GM18498 (cell line): ENCODE results near the gene DPEP1.
"Not testable (repeated sequence)": the region's sequence is repeated elsewhere in the genome, so short reads cannot be mapped to it uniquely, and the experiment has no call there.

Experiments
- ATAC-seq: cut with Tn5 transposase; IDR thresholded peaks from one replicate; pipeline ENCODE4 v1.9.1; 2021; ENCODE audit warnings: mild to moderate bottlenecking, moderate library complexity; ENCODE audit not compliant: unreplicated experiment

Gene DPEP1

DNA sequence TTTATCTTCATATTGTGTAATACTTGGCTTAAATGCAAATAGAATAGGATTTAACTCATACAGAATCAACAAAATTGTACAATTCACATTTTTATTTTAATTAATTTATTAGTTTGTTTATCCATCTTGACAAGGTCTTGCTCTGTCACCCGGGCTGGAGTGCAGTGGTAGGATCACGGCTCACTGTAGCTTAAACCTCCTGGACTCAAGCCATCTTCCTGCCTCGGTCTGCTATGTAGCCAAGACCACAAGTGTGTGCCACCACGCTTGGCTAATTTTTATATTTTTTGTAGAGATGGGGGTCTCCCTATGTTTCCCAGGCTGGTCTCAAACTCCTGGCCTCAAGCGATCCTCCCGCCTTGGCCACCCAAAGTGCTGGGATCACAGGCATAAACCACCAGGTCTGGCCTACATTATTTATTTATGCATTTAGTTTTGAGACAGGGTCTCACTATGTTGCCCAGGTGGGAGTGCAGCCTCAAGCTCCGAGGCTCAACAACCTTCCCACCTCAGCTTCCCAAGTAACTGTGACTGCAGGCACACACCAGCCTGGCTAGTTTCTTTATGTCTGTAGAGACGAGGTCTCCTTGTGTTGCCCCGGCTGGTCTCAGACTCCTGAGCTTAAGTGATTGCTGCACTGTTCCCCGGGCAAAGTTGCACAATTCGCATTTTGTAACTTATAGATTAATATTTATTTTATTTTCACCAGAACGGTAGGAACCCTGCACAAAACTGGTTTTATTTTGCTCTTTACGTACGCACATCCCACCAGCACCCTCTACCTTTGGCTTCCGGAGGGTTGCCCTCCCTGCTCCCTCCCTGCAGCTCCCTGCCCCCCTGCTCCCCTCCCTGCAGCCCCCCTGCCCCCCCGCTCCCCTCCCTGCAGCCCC is 4.9 kb downstream of the DPEP1 start:
- ATAC-seq = no peak

DNA sequence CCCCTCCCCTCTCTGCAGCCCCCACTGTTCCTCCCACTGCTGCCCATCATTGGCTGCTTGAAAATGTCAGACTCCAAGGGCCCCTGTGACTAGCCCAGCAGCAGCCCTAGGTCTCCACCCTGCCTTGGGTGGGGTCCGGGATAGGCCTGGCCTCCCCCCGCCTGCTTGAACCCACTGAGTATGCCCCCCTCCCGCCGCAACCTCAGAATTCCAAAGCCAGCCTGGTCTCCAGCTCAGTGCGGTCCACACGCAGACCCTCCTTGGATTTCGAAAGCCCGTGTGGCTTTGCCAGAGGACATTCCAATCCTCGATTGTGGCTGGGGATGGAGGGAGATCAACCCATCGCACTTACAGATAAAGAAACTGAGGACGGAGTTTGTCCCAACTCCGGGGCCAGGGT is 6.4 kb downstream of the DPEP1 start:
- no peak for ATAC-seq

DNA sequence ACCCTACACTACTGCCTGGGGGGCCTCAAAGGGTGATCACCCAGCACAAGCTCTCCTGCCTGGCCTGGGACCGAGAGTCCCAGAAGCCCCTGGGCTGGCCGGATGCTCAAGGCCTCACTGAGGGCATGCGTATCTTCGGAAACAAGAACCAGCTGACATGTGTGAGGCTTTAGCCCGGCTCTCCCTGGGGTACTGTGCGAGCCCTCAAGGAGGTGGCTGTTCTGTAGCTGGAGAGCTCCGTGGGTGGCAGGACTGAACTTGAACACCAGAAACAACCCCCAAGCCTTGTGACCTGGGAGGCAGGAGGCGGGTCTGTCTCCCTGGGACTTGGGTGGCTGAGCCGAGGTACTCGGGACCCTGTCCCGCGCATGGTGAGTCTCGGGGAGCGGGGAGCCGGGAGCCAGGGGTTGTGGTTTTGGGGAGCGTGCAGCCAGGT is 7.0 kb downstream of the DPEP1 start:
- ATAC-seq = no peak

DNA sequence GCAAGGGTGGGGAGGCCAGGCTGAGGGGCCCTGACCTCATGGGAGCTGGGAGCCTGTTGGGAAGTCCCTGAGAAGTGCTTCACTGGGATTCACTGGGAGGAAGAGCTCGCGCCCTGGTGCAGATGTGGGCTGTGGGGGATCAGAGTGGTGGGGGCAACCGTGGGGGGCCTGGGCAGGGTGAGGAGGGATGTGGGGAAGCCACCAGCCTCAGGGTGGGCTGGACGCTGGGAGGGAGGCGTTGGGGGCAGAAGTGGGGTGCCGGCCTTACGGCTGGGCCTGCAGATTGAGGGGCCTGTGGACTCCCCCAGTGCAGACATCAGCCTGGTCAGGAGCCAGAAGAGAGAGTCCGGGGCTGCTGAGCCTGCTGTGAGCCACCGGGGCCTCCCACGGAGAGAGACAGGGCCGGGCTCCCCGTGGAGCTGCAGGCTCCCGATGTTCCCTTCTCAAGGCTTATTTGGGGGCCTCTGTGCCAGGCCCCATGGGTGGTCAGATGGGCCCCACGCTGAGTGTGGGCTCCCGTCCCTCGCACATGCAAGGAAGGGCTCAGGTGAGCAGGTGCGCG is 7.8 kb downstream of the DPEP1 start:
- no peak for ATAC-seq

DNA sequence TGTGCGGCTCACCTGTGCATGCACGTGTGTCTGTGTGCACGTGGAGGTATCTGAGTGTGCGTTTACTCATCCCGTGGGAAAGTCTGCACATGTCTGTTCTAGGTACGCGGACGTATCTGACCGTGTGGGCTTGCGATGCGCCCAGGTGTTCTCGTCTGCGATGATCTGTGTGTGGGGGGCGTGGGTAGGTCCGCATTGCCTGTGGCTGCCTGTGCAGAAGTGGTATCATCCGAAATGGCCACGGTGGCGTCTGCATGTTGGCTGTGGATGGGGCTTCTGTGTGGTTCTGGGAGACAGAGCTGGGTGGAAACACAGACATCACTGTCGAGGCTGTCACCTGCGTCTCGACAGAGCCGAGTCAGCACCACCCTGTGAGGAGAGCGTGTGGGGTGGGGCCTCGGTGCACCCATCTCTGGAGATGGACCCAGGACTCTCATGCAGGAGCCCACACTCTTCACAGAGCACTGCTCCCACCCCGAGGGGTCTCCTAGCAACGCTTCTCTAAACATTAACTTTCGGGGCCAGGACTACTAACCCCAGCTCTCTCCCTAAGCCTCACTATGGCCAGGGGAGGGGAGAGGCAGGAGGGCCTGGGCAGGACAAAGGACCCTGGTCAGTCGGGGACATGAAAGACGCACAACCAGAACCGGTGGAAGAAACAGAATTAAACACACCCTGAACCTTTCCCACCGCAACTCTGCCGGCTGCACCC is 8.4 kb downstream of the DPEP1 start:
- no peak for ATAC-seq

DNA sequence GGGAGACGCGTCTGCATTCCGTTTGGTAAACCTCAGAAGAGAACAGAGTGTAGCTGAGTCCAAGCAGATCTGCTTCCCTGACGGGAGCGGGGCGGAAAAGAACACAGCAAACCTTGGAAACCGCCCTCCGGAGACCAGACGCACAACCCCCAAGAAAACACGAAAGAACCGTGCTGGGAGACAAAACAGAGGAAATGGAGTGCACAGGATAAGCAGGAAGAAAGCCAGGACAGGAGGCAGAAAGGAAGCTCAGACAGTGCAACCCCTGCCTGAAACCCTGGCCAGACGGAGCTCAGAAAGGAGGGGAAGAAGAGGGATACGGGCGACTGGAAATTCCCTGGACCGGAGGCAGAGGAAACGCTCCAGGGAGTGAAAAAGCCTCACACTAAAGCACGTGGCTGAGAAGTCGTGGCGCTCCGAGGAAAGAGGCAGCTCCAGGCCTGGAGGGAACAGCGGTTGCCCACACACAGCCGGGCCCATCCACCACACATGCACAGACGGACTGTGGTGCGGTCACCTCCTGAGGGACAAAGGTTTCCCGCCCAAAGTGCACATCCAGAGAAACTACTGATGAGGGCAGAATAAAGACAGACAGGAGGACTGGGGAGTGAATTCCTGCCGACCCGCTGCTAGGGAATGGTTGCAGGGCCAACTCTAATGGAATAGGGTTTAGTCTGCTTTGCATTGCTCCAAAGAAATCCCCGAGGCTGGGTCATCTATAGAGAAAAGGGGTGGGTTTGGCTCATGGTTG is 10.2 kb downstream of the DPEP1 start:
- no peak for ATAC-seq

DNA sequence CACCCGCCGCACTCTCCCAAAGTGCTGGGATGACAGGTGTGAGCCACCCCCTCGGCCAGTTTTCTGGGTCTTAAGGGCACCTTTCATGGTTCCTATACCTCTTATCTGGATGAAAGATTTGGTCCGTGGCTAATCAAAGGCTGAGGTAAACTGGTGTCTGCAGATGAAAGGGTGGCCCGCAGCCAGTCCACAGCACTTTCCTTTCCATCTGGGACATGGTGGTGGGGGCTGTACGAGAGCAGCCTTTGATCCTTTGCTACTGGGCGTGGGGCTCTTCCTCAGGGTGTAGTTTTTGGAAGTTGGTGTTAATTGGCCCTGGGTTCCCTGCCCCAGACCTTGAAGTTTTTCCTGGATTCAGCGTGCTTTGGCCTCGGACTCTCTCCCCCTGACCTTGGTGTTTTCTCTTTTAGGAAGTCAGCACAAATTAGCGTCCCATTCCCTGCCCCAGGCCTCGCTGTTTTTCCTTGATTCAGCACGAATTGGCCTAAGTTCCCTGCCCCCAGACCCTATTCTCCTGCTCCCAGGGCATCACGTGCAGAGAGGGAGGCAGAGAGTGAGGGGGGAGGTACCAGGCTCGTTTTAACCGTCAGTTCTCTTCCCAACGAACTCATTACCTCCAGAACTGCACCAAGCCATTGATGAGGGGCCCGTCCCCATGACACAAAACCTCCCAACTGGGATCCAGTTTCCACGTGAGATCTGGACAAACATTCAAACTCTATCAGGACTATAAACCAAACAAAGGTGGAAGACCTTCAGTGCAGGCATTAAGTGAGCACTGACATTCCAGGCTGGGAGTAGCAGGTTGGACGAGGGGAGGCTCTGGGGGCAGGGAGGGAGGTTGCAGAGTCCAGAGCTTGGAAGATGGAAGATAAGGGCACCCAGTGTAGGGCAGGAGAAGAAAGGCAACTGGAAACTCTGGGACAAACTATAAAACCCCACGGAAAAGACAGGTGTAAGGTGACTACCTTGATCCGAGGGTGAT is 11.6 kb downstream of the DPEP1 start:
- ATAC-seq = no peak

DNA sequence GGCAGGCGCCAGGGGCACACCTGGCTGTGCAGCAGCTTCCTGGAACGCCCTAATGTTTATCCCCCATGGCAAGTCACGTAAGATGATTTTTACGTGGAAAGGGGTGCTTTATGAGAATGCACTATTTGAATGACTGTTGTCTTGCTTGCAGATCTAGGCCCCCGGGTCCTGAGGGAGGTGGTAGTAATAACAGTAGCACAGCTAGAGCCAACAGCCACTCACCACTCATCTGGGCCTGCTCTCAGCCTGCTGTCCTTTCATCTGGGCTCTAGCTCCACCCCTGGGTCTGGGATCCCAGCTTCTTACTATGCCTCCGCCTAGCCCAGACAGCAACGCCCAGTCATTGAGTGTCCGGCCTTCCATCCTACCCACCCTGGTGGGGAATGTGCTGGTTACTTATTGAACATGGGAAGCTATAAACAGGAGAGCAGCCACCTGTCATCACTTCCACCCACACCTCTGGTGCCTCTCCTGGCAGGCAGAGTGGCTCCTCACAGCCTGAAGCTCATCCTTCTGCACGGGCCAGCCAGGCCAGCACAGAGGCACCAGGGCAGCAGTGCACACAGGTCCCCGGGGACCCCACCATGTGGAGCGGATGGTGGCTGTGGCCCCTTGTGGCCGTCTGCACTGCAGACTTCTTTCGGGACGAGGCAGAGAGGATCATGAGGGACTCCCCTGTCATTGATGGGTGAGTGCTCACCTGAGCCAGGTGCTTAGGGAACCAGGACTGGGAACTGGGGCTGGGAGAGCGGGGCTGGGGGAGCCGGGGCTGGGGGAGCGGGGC is 16.6 kb downstream of the DPEP1 start:
- no peak for ATAC-seq

DNA sequence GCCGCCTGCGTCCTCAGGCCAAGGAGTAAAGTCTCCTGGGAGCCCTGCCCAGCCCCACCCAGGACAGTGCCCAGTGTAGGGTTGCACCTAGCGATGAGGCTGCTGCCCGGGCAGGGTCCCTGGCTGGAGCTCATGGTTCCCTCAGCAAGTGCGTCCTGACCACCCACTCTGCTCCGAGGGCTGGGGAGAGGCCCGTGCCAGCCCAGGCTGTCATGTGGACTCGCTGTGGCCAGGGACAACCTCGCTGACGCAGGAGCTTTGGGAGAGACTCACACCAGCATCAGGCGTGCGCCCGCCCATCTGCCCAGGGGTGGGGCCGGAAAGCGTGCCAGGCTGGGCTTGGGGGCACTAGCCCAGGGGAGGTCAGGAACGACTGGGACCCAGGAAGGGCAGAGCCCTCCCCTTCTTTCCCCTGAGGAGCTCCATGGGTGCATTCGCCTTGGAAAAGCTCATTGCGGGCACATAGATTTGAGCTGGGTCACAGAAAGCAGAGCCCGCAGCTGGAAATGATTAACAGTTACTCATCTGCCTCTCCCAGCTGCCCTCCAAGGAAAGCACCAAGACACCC is 19.7 kb downstream of the DPEP1 start:
- ATAC-seq = no peak

DNA sequence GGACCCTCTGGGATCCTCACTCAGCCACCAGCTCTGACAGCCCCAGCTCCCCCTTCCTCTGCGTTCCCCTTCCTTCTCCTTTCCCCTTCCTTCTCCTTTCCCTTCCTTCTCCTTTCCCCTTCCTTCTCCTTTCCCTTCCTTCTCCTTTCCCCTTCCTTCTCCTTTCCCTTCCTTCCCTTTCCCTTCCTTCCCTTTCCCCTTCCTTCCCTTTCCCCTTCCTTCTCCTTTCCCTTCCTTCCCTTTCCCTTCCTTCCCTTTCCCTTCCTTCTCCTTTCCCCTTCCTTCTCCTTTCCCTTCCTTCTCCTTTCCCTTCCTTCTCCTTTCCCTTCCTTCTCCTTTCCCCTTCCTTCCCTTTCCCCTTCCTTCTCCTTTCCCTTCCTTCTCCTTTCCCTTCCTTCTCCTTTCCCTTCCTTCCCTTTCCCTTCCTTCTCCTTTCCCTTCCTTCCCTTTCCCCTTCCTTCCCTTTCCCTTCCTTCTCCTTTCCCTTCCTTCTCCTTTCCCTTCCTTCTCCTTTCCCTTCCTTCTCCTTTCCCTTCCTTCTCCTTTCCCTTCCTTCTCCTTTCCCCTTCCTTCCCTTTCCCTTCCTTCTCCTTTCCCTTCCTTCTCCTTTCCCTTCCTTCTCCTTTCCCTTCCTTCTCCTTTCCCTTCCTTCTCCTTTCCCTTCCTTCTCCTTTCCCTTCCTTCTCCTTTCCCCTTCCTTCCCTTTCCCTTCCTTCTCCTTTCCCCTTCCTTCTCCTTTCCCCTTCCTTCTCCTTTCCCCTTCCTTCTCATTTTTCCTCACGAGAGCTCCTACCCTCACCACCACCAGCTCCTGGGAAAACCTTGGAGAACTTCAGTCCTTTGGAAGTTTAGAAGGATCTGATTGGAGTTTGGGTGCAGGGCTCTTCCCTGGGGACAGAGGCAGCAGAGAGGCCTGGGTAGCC is 21.3 kb downstream of the DPEP1 start:
- ATAC-seq = not testable (repeated sequence)

DNA sequence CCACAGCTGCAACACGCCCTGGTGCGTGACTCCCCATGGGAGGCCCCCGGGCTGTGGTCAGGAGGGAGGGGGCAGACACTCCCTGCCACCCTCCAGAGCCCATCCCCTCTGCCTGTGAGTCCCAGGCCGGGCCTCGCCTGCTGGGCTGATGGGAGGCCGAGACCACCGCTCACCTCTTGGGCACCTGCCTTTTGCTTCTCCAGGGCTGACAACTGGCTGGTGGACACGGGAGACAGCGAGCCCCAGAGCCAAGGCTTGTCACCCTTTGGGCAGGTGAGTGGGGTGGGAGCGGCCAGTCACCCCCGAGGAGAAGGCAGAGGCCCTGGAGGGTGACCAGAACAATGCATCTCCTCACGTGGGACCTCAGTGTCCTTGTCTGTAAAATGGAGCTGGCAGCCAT is 23.2 kb downstream of the DPEP1 start:
- no peak for ATAC-seq

DNA sequence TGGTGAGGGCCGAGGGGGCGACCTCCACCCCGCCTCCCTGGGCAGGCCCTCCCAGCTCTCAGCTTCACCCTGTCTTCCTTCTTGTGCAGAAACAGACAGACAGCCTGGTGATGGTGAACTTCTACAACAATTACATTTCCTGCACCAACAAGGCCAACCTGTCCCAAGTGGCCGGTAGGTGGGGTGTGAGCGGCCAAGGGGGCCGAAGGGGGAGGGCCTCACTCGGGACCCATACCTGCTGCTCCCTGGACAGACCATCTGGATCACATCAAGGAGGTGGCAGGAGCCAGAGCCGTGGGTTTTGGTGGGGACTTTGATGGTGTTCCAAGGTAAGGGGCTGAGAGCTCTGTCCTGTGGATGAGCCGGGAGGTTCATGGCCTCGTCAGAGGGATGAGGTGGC is 23.9 kb downstream of the DPEP1 start:
- ATAC-seq = no peak

DNA sequence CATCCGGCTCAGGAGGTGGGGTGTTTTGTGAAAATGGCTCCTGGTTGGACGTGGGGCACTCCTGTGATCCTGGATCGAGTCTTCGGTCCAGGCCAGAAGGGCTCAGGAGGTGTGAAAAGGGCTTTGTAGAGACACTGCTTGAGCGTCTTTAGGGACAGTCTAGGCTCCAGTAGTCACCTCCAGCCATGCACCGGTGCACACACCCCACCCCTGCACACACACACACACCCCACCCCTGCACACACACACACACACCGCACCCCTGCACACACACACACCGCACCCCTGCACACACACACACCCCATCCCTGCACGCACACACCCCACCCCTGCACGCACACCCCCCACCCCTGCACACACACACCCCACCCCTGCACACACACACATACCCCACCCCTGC is 25.0 kb downstream of the DPEP1 start:
- no peak for ATAC-seq

DNA sequence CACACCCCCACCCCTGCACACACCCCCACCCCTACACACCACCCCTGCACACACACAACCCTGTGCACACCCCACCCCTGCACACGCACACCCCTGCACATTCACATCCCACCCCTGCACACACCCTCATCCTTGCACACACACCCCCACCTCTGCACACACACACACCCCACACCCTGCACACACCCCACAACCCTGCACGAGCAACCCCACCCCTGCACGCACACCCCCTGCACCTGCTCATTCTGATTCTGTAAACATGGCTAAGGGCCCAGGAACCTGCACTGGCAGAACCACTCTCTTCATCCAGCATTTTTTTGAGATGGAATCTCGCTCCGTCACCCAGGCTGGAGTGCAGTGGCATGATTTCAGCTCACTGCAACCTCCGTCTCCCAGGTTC is 25.9 kb downstream of the DPEP1 start:
- no peak for ATAC-seq

DNA sequence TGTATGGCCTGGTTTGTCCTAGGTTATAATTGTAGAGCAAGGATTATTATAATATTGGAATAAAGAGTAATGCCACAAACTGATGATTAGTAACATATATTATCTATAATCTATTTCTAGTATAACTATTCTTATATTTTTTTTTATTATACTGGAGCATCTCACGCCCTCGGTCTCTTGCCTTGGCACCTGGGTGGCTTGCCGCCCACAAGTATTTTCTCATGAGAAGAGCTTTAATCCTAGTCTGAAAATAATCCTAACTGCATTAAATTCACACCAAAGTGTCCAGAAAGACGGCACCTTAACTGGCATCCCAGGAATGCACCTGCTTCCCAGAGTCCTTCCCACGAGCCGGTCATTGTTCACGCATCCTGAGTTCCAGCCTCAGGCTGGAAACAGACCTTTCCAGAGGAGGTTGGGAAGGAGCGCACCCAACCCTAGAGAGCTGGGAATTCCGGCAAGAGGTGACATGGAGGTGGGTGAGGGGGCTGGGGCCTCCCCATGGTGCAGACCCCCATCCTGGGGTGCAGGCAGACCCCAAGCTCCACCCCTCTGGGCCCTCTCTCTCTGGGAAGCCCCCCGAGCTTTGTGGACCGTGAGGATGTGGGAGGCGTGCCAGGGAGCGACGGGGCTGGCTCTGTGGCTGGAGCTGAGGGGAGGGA is 28.1 kb downstream of the DPEP1 start:
- ATAC-seq = no peak

DNA sequence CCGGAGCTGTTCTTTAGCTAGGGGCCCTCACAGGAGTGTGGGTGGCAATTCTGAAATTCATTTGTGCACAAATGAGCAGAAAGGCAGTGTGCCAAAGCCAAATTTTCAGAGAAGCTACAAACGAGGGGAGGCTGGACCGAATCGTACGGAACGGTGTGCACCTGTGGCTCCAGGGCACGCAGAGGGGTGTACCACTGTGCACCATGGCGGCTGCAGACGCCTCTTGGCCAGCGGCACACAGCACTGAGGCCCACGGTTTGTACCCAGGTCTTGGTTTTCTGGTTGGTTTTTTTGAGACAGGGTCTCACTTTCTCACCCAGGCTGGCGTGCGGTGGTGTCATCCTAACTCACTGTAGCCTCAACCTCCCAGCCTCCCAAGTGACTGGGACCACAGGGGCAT is 29.1 kb downstream of the DPEP1 start:
- no peak for ATAC-seq

DNA sequence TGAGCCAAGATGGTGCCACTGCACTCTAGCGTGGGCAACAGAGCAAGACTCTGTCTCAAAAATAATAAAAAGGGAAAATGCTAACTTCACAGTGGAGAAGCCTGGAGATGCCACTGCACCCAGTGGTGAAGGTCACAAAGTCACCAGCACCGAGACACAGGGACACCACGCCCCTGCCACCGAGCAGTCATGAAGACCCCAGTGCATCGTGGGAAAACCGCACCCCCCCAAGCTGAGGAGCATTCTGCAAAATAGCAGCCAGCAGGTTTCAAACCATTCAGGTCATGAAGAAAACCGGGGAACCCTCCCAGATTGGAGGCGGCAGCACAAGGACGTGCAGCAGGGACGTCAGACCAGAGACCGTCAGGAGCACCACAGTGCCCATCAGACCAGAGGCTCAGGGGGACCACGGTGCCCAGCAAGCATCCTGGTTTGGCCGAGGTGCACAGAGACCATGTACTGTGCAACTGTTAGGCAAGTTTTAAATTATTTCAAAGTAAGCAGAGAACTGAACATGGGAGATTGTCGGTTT is 30.4 kb downstream of the DPEP1 start:
- no peak for ATAC-seq
